Measurements from ENCODE around the gene COPS8.

DNA sequence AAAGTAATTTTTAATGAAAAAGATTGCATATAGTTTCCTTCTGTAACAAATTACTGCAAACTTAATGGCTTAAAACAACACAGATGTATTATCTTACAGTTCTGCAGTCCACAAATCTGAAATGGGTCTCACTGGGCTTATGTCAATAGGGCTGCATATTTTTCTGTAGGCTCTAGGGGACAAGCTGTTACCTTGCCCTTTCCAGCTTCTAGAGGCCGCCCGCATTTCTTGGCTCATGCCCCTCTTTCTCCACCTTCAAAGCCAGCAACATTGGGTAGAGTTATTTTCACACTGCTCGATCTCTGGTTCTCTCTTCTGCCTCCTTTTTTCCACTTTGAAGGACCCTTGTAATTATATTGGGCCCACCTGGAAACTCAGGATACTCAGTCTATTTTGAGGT lies 16.7 kb downstream of the COPS8 start:
- TF ChIP-seq CTCF (IDR thresholded peaks at IDR 0.05), result no peak
- no peak for TF ChIP-seq POLR2A (IDR thresholded peaks at IDR 0.05)

Data from thyroid gland (tissue), 4 donors.